ENCODE results near the gene ZP1. TPM values are rescaled to one million over a fixed set of nuclear protein-coding genes. Genes with fewer than 3 reads are reported as not detected.

Gene ZP1
- total RNA-seq, 1 donor from 2014 or later, result not detected

DNA sequence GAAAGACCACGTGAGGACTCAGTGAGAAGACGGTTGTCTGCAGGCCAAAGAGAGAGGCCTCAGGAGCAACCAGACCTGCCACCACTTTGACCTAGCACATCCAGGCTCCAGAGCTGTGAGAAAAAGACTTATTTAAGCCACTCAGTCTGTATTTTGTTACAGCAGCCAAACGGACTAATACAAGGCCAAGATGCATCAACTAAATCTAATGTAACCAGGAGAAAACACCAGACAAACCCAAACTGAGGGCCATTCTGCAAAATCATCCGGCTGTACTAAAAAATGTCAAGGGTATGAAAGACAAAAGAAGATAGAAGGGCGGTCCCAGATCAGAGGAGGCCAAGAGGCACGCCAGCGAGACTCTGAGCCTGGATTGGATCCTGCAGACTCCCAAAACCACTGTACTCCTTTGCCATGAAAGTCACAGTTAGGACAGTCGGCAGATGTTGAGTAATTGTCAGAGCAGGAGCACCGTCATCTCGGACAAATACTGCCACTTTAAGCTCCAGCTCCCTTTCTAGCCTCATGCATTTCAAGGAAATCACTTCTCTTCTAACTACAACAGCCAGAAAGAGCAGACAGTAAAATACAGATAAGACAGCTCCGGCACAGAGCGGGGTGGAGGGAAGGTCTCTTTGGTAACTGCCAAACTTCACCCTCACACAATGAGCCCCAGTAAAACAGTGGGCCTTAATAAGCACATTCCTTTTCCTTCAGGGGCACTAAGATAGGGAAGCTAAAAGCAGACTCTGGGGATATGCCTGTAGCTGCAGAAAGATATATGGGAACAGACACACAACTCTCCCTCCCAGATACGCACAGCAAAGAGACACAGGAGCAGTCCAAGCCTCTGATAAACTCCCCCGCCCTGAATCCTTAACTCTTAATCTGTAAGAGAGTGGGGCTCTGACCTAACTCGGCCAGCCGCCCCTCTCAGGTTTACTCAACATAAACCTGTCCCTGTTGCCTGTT is 3.5 kb upstream of the ZP1 start:
- no peaks in the 10 kb centered on the region for H3K9me3 Mint-ChIP-seq (ENCODE audit: unreplicated experiment)
- peaks cover 1% of the 10 kb centered on the region for H3K4me1 Mint-ChIP-seq (ENCODE audit: low read depth, unreplicated experiment)
- H3K27me3 Mint-ChIP-seq (ENCODE audit: unreplicated experiment), result peaks cover 4% of the 10 kb centered on the region
- no peak overlapping the region for H3K4me3 Mint-ChIP-seq (ENCODE audit: unreplicated experiment)
- peaks cover 7% of the 10 kb centered on the region for H3K36me3 Mint-ChIP-seq (ENCODE audit: unreplicated experiment)
- DNase-seq, result no peak
- H3K27ac Mint-ChIP-seq (ENCODE audit: unreplicated experiment), result no peak overlapping the region
- TF ChIP-seq, protein P1, sequence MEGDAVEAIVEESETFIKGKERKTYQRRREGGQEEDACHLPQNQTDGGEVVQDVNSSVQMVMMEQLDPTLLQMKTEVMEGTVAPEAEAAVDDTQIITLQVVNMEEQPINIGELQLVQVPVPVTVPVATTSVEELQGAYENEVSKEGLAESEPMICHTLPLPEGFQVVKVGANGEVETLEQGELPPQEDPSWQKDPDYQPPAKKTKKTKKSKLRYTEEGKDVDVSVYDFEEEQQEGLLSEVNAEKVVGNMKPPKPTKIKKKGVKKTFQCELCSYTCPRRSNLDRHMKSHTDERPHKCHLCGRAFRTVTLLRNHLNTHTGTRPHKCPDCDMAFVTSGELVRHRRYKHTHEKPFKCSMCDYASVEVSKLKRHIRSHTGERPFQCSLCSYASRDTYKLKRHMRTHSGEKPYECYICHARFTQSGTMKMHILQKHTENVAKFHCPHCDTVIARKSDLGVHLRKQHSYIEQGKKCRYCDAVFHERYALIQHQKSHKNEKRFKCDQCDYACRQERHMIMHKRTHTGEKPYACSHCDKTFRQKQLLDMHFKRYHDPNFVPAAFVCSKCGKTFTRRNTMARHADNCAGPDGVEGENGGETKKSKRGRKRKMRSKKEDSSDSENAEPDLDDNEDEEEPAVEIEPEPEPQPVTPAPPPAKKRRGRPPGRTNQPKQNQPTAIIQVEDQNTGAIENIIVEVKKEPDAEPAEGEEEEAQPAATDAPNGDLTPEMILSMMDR (IDR thresholded peaks at IDR 0.05; ENCODE audit: partially characterized antibody, unreplicated experiment), result no peak

DNA sequence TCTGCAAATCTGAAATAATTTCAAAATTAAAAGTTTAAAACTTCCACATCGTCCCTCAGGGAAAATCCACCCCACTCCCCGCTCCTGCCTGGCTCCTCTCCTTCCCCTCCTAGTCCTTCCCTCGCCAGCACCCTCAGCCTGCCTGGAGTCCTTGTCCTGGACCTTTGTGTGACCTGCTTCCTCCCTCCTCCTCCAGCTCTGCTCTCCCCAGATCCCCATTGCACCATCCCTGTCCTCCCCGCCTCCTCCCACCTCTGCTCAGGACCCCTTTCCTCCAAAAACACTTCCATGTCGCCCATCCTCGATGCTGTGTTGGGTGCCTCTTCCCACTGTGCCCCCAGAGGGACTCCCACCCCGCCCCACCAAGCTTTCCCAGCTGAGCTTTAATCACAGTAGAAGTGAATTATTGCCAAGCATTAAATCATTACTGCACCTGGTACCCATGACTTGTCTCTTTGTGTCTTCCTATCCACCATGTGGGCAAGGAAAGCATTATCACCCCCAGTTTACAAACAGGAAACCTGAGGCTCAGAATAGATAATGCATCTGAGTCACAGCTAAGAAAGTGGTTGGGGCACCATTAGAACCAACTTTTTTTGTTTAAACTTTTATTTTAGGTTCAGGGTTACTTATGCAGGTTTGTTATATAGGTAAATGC is 2.4 kb upstream of the ZP1 start:
- Mint-ChIP-seq H3K27ac (ENCODE audit: unreplicated experiment) (no peak overlapping the region), H3K4me1 (ENCODE audit: low read depth, unreplicated experiment) (peaks cover 6% of the 10 kb centered on the region), H3K9me3 (ENCODE audit: unreplicated experiment) (peaks cover 4% of the 10 kb centered on the region), H3K27me3 (ENCODE audit: unreplicated experiment) (peaks cover 1% of the 10 kb centered on the region), H3K4me3 (ENCODE audit: unreplicated experiment) (no peak overlapping the region), H3K36me3 (ENCODE audit: unreplicated experiment) (peaks cover 7% of the 10 kb centered on the region)
- DNase-seq, result no peak
- TF ChIP-seq, protein P1 (IDR thresholded peaks at IDR 0.05; ENCODE audit: partially characterized antibody, unreplicated experiment), result no peak

DNA sequence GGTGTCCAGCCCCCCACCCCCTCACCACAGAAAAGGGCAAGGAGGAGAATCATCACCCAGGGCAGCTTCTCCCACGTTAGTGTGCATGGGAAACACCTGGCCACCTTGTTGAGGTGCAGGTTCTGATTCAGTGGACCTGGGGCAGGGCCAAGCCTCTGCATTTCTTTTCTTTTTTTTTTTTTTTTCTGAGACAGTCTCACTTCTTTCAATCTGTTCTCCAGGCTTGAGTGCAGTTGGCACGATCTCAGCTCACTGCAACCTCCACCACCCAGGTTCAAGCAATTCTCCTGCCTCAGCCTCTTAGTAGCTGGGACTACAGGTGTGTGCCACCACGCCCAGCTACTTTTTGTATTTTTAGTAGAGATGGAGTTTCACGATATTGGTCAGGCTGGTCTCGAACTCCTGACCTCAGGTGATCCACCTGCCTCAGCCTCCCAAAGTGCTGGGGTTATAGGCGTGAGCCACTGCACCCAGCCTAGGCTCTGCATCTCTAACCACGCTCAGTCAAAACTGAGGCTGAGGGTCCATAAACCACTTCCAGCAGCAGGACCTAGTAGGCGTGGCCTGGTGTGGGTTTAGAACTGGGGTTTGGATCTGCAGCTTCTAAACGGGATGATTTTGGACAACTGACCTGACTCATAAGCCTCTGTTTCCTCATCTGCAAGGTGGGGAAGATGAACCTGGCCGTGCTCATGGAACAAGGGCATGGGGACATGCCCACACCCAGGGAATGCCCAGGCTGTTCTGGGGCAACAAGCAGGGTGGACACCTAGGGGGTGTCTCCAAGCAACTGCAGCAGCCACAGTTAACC is 734 bp downstream of the ZP1 start:
- H3K27ac Mint-ChIP-seq (ENCODE audit: unreplicated experiment), result no peak overlapping the region
- peaks cover 11% of the 10 kb centered on the region for H3K4me1 Mint-ChIP-seq (ENCODE audit: low read depth, unreplicated experiment)
- peaks cover 2% of the 10 kb centered on the region for H3K27me3 Mint-ChIP-seq (ENCODE audit: unreplicated experiment)
- H3K36me3 Mint-ChIP-seq (ENCODE audit: unreplicated experiment), result no peaks in the 10 kb centered on the region
- no peak for DNase-seq
- no peak overlapping the region for H3K4me3 Mint-ChIP-seq (ENCODE audit: unreplicated experiment)
- H3K9me3 Mint-ChIP-seq (ENCODE audit: unreplicated experiment), result peaks cover 5% of the 10 kb centered on the region
- TF ChIP-seq, protein P1 (IDR thresholded peaks at IDR 0.05; ENCODE audit: partially characterized antibody, unreplicated experiment), result no peak

DNA sequence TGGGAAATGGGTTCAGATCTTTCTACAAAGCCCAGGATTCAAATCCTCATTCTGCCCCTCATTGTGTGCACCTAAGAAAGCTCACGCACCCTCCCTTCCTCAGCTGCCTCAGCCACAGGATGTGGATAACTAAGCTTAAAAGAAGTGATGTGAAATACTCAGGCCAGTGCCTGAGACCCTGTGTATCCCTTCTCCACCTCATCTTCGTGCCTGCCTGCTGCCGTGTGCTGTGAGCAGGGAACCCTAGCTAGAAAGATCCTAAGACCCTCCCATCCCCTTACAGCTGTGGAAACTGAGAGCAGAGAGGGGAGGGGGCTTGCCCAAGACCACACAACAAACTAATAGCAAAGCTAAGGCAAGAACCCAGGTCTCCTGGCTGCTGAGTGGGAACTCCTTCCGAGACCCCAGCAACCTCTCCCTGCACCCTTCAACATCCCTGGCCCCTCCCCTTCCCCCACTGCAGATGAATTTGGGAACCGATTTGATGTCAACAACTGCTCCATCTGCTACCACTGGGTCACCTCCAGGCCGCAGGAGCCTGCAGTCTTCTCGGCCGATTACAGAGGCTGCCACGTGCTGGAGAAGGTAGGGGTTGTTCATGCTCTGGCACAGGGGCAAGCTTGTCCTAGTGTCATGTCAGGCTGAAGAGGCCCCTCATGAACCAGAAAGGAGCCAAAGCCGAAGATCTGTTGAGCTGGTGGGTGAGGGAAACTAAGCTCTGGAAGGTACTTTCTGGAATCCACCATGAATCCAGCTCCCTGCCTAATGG is 1.5 kb downstream of the ZP1 start:
- no peak overlapping the region for H3K27ac Mint-ChIP-seq (ENCODE audit: unreplicated experiment)
- peaks cover 3% of the 10 kb centered on the region for H3K27me3 Mint-ChIP-seq (ENCODE audit: unreplicated experiment)
- peaks cover 12% of the 10 kb centered on the region for H3K4me1 Mint-ChIP-seq (ENCODE audit: low read depth, unreplicated experiment)
- peaks cover 5% of the 10 kb centered on the region for H3K9me3 Mint-ChIP-seq (ENCODE audit: unreplicated experiment)
- TF ChIP-seq, protein P1 (IDR thresholded peaks at IDR 0.05; ENCODE audit: partially characterized antibody, unreplicated experiment), result no peak
- no peak overlapping the region for H3K4me3 Mint-ChIP-seq (ENCODE audit: unreplicated experiment)
- no peaks in the 10 kb centered on the region for H3K36me3 Mint-ChIP-seq (ENCODE audit: unreplicated experiment)
- no peak for DNase-seq
